ENCODE measurements around the gene REELD1.

Gene REELD1

DNA sequence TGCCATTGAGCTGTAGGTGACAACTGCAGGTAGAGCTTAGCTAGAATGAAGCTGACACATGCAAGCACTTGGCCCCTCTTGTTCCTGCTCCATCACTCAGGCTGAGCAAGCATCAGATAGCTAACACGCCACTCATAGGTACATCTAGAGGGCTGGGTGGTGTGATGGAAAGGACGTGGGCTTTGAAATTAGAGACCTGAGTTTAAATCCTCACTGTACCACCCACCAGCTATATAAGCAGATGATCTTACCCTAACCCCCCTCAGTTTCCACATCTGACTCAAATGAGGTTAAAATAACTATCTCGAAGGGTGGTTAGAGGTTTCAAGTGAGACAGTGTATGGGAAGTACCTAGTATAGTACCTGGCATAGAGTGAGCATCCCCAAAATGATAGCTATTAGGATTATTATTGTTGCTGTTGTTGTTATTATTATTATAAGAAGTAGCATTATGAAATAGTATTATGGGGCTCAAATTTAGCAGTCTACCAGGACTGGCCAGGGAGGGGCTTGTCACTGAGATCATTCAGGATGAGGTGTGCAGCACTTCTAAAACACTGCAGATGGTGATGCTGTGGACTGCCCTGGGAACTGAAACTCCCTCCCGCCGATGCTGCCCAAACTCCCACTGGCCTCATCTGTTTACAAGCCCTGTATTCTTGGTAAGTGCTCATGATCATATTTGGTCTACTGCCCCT is 59.0 kb downstream of the REELD1 start:
- Histone ChIP-seq H3K36me3 (ENCODE audit: control insufficient read depth, insufficient read depth, low read length) (no peaks in the 10 kb centered on the region), H3K9me3 (ENCODE audit: control insufficient read depth, low read length) (no peaks in the 10 kb centered on the region), H3K27me3 (ENCODE audit: control insufficient read depth, insufficient read depth, low read length) (no peaks in the 10 kb centered on the region), H3K79me2 (no peaks in the 10 kb centered on the region), H3K4me1 (no peaks in the 10 kb centered on the region), H3K9ac (no peak overlapping the region), H3K4me3 (ENCODE audit: low read depth, low read length) (no peak overlapping the region), H3K27ac (no peak overlapping the region), H3K4me2 (ENCODE audit: low read length) (no peak overlapping the region), H2AFZ (no peak overlapping the region)
- TF ChIP-seq, protein P1, sequence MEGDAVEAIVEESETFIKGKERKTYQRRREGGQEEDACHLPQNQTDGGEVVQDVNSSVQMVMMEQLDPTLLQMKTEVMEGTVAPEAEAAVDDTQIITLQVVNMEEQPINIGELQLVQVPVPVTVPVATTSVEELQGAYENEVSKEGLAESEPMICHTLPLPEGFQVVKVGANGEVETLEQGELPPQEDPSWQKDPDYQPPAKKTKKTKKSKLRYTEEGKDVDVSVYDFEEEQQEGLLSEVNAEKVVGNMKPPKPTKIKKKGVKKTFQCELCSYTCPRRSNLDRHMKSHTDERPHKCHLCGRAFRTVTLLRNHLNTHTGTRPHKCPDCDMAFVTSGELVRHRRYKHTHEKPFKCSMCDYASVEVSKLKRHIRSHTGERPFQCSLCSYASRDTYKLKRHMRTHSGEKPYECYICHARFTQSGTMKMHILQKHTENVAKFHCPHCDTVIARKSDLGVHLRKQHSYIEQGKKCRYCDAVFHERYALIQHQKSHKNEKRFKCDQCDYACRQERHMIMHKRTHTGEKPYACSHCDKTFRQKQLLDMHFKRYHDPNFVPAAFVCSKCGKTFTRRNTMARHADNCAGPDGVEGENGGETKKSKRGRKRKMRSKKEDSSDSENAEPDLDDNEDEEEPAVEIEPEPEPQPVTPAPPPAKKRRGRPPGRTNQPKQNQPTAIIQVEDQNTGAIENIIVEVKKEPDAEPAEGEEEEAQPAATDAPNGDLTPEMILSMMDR (IDR thresholded peaks at IDR 0.05): no peak

DNA sequence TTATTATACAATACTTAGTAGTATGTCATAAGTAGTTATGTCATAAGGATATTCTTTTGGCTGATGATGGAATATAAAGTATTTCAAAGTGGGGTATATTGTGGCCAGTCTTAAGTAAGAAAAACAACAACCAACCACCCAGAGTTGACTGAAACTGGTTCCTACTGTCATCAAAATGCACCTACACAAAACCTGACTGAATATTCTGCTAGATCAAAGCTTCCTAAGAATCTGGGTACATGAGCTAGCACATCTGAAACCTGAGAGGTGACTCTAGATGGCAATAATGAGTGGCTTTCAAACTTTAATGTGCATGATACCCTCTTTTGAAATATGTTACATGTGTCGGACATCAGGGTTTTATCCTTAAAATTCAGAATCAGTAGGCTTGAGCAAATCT is 60.4 kb downstream of the REELD1 start:
- Histone ChIP-seq H3K27me3 (ENCODE audit: control insufficient read depth, insufficient read depth, low read length) (no peaks in the 10 kb centered on the region), H3K27ac (no peak overlapping the region), H2AFZ (no peak overlapping the region), H3K36me3 (ENCODE audit: control insufficient read depth, insufficient read depth, low read length) (no peaks in the 10 kb centered on the region), H3K79me2 (no peaks in the 10 kb centered on the region), H3K9ac (no peak overlapping the region), H3K4me2 (ENCODE audit: low read length) (no peak overlapping the region), H3K4me1 (no peaks in the 10 kb centered on the region), H3K9me3 (ENCODE audit: control insufficient read depth, low read length) (no peaks in the 10 kb centered on the region), H3K4me3 (ENCODE audit: low read depth, low read length) (no peak overlapping the region)
- TF ChIP-seq, protein P1 (IDR thresholded peaks at IDR 0.05): no peak

DNA sequence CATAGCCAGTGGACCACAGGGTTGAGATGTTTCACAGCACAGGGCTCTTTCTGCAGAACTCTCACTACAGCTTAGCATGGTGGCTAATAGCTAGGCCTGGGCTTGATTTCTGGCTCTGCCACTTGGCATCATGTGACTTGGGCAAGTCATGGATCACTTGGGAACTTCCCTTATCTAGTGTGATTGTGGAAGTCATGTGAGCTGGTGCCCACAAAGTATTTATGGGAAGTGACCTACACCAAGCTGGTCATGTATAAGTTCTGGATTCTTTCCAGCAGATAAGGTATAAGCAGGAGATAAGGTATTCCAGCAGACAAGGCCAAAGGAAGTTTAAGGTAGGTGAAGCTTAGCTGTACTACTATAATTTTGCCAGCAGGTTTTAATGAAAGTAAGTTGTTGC is 61.0 kb downstream of the REELD1 start:
- H2AFZ ChIP-seq: no peak overlapping the region
- H3K27ac ChIP-seq: no peak overlapping the region
- H3K79me2 ChIP-seq: no peaks in the 10 kb centered on the region
- no peaks in the 10 kb centered on the region for H3K27me3 ChIP-seq (ENCODE audit: control insufficient read depth, insufficient read depth, low read length)
- no peak overlapping the region for H3K9ac ChIP-seq
- no peak overlapping the region for H3K4me2 ChIP-seq (ENCODE audit: low read length)
- no peaks in the 10 kb centered on the region for H3K4me1 ChIP-seq
- no peaks in the 10 kb centered on the region for H3K9me3 ChIP-seq (ENCODE audit: control insufficient read depth, low read length)
- TF ChIP-seq, protein P1 (IDR thresholded peaks at IDR 0.05): no peak
- H3K4me3 ChIP-seq (ENCODE audit: low read depth, low read length): no peak overlapping the region
- H3K36me3 ChIP-seq (ENCODE audit: control insufficient read depth, insufficient read depth, low read length): no peaks in the 10 kb centered on the region

DNA sequence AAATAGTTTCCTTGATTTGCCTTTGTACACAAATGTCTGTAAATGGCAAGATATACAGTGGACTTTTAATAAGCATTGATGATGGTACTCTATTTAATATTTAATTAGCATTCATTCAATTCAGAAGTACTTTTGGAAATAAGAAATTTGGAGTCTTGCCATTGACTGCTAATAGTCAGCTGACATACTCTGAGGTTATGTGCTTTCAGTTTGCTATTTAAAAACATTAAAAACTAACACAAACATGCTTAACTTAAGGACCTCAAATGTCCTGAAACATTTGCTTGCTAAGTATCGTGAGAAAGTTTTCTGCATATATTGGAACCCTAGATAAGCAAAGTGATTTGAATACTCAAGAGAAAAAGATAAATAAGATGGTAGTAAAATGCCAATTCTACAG is 64.6 kb downstream of the REELD1 start:
- Histone ChIP-seq H3K36me3 (ENCODE audit: control insufficient read depth, insufficient read depth, low read length) (no peaks in the 10 kb centered on the region), H3K27me3 (ENCODE audit: control insufficient read depth, insufficient read depth, low read length) (no peaks in the 10 kb centered on the region), H3K79me2 (no peaks in the 10 kb centered on the region), H3K9ac (no peak overlapping the region), H3K4me1 (no peaks in the 10 kb centered on the region), H2AFZ (no peak overlapping the region), H3K4me2 (ENCODE audit: low read length) (no peak overlapping the region), H3K27ac (no peak overlapping the region), H3K9me3 (ENCODE audit: control insufficient read depth, low read length) (no peaks in the 10 kb centered on the region), H3K4me3 (ENCODE audit: low read depth, low read length) (no peak overlapping the region)
- TF ChIP-seq, protein P1 (IDR thresholded peaks at IDR 0.05): no peak
